Memory B cell (primary cell): Measurements from ENCODE around the gene ADPRS.

Source experiments
- ATAC-seq: fragments of 150-1000 bp; cut with Tn5 transposase; 2 replicates; pipeline ENCODE4 v1.10.0; 2021; ENCODE audit warnings: low read depth, mild to moderate bottlenecking, moderate library complexity
- DNase-seq, 2 donors: peaks; one replicate each; pipeline ENCODE4 v3.0.0; 2022; ENCODE audit warnings: low spot score in 2 of 2
- H3K27ac Mint-ChIP-seq: one replicate; pipeline ENCODE4 v1.8.0; 2022; ENCODE audit warnings: mild to moderate bottlenecking, moderate library complexity, mixed read lengths
- H3K27me3 Mint-ChIP-seq: one replicate; pipeline ENCODE4 v1.8.0; 2022; ENCODE audit warnings: mixed read lengths
- H3K36me3 Mint-ChIP-seq: one replicate; pipeline ENCODE4 v1.8.0; 2022; ENCODE audit warnings: mild to moderate bottlenecking, mixed read lengths
- H3K4me1 Mint-ChIP-seq: one replicate; pipeline ENCODE4 v1.8.0; 2022; ENCODE audit warnings: mixed read lengths
- H3K4me3 Mint-ChIP-seq: one replicate; pipeline ENCODE4 v1.8.0; 2022; ENCODE audit warnings: mild to moderate bottlenecking, moderate library complexity, mixed read lengths
- H3K9me3 Mint-ChIP-seq: one replicate; pipeline ENCODE4 v1.8.0; 2022; ENCODE audit warnings: mixed read lengths

Gene ADPRS

DNA sequence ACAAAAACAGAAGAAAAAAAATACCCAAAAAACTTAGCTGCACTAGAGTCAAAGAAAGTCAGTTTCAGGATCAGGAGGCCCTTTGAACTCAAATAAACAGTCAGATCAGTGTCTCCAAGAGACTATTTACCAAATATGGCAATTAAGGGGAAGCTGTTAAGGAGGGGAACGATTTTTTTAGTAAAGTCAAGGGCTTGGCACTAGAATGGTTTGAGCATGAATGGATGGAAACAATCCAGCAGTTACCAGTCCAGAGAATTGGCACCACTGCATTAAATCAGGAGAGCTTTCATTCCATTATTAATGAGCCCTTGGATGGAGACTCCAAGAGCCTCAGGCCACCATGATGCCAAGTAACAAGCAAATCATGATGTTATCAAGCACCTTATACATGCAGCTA, 53.4 kb downstream of the ADPRS start:
- Mint-ChIP-seq H3K4me1 (peaks cover 13% of the 10 kb centered on the region), H3K27ac (no peak overlapping the region)

DNA sequence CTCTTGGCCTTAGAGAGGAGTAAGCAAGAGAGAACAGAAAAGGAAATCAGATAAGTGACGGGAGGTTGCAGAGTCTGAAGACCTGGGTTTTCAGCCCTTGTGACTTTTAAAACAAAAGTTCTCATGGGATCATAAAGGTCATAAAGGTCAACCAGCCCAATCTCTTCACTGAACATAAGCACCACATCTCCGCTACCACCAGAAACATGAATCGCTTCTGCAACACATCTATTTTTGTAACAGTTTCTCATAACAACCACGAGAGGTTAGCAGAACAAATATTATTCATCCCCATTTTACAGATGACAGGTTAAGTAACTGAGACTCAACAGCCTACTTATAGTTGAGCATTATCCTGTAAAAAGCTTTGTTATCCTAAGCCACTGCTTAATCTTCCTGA, 54.7 kb downstream of the ADPRS start:
- no peaks in the 10 kb centered on the region for H3K9me3 Mint-ChIP-seq
- DNase-seq (no peak), ATAC-seq (no peak)
- H3K27me3 Mint-ChIP-seq: no peaks in the 10 kb centered on the region
- H3K27ac Mint-ChIP-seq: no peak overlapping the region
- H3K4me3 Mint-ChIP-seq: no peak overlapping the region
- peaks cover 12% of the 10 kb centered on the region for H3K36me3 Mint-ChIP-seq
- peaks cover 19% of the 10 kb centered on the region for H3K4me1 Mint-ChIP-seq

More for the DNA sequence above, 53.4 kb downstream of the ADPRS start:
- no peak overlapping the region for H3K4me3 Mint-ChIP-seq
- DNase-seq: no peak
- no peaks in the 10 kb centered on the region for H3K27me3 Mint-ChIP-seq
- no peaks in the 10 kb centered on the region for H3K9me3 Mint-ChIP-seq
- peaks cover 19% of the 10 kb centered on the region for H3K36me3 Mint-ChIP-seq
- no peak for ATAC-seq
